Measurements from ENCODE around the gene LMNTD2.

GRCh38 chr11:541433-541885, 19.1 kb downstream of the LMNTD2 start:
- no peak for TF ChIP-seq EZH2 (IDR thresholded peaks at IDR 0.05; ENCODE audit: low read length, unreplicated experiment)
- TF ChIP-seq, protein P1, sequence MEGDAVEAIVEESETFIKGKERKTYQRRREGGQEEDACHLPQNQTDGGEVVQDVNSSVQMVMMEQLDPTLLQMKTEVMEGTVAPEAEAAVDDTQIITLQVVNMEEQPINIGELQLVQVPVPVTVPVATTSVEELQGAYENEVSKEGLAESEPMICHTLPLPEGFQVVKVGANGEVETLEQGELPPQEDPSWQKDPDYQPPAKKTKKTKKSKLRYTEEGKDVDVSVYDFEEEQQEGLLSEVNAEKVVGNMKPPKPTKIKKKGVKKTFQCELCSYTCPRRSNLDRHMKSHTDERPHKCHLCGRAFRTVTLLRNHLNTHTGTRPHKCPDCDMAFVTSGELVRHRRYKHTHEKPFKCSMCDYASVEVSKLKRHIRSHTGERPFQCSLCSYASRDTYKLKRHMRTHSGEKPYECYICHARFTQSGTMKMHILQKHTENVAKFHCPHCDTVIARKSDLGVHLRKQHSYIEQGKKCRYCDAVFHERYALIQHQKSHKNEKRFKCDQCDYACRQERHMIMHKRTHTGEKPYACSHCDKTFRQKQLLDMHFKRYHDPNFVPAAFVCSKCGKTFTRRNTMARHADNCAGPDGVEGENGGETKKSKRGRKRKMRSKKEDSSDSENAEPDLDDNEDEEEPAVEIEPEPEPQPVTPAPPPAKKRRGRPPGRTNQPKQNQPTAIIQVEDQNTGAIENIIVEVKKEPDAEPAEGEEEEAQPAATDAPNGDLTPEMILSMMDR (conservative IDR thresholded peaks at IDR 0.05; ENCODE audit: low read depth, low read length) = no peak
